Erythroblast (primary cell): ENCODE data around the gene RBFOX1.

Experiments
- GATA1 ChIP-seq: IDR thresholded peaks from 2 replicates; pipeline ENCODE4 v1.6.1; 2011; ENCODE audit warnings: low read depth, mild to moderate bottlenecking, control low read depth, low read length, moderate library complexity
- POLR2A ChIP-seq: IDR thresholded peaks from 2 replicates; pipeline ENCODE4 v1.6.1; 2011; ENCODE audit warnings: mild to moderate bottlenecking, low read length

DNA sequence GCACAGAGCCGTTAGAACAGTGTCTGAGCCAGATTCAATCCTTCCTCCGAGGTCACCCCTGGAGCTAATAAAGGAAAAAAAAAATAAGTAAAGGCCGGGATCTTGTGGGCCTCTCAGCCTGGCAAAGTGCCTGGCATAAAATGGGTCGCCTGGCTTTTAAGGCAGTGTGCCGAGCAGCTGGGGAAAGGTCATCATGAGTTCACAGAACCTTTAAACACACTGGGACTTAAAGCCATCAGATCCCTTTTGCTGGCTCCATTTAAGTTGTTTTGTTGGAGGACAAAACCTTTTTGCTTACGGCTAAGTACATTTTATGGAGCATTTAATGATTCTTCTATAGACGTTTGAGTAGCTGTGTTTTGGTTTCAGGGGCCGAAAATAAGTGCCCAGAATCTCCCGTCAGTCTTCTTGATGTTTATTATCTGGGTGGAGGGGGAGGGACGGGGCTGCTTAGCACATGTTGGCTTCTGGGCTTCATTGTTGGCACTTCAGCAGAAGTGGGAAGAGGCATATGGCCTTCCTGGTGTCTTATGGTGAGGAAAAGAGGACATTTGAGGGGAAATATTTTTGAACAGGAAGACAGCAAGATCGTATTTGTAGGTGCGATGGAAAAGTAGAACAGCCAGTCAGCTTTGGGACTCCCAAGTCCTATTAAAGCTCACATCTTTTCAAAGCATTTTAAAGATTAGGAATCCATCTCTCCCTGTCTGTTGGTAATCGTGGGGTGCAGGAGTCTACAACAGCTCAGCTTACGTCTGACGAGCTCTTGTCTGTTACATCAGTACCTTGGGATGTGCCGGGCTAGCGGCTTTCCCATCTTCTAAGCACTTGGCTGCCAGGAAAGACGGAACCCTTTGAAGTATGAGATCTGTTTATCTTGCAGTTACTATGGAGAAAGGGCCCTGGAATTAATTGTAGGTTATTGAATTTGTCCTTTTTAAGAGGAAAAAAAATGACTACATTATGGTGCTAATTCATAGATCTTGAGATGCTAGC, 31.1 kb downstream of the RBFOX1 start:
- TF ChIP-seq POLR2A: no peak
- no peak for TF ChIP-seq GATA1
